GM23248 (cell line): ENCODE results near the gene SLC1A2.

ENCODE experiments used
- EZH2 ChIP-seq: fragments of 200-600 bp; sonication (generic); IDR thresholded peaks from 2 replicates; pipeline ENCODE4 v1.6.1; 2018; ENCODE audit warnings: antibody characterized with exemption, mild to moderate bottlenecking; ENCODE audit not compliant: insufficient read depth, poor library complexity, severe bottlenecking
- EZH2phosphoT487 ChIP-seq: fragments of 200-600 bp; sonication (generic); IDR thresholded peaks from 2 replicates; pipeline ENCODE4 v1.6.1; 2018; ENCODE audit warnings: antibody characterized with exemption, moderate library complexity, mild to moderate bottlenecking, low read depth; ENCODE audit not compliant: insufficient read depth

- TF ChIP-seq EZH2 (no peak), EZH2phosphoT487 (no peak)
Measured at GRCh38 chr11:35235936-35236666, 183.3 kb downstream of the SLC1A2 start.
